GM12878 (cell line): ENCODE measurements around the gene ADCK1. TPM values are rescaled to one million over a fixed set of nuclear protein-coding genes. Genes with fewer than 3 reads are reported as not detected.
A peak's percentile ranks its signal among the peaks of the same experiment; 100 is the strongest.

Experiments used
- BCL3 ChIP-seq: IDR thresholded peaks from 2 replicates; pipeline ENCODE4 v1.6.1; 2011; ENCODE audit warnings: borderline replicate concordance, low read depth, mild to moderate bottlenecking, moderate library complexity, low read length; ENCODE audit not compliant: insufficient read depth, poor library complexity, severe bottlenecking
- CBFB ChIP-seq: IDR thresholded peaks from 2 replicates; pipeline ENCODE4 v1.6.1; 2016; ENCODE audit warnings: antibody characterized with exemption, low read depth
- E2F4 ChIP-seq: IDR thresholded peaks from 2 replicates; pipeline ENCODE4 v1.6.1; 2012; ENCODE audit warnings: low read depth, low read length, improper control_type of control experiment
- ELK1 ChIP-seq: IDR thresholded peaks from 2 replicates; pipeline ENCODE4 v1.6.1; 2012; ENCODE audit warnings: low read depth, low read length, improper control_type of control experiment
- ETV6 ChIP-seq, 2 experiments: fragments of 450-650 bp in 1 of 2; IDR thresholded peaks in 1 of 2; conservative IDR thresholded peaks in 1 of 2; 2 replicates each; pipeline ENCODE4 v1.6.1; 2014; ENCODE audit warnings: antibody characterized with exemption in 1 of 2, borderline replicate concordance in 1 of 2, low read depth in 1 of 2, mild to moderate bottlenecking in 1 of 2, moderate library complexity in 1 of 2
- GATAD2B ChIP-seq: fragments of 450-650 bp; conservative IDR thresholded peaks from 2 replicates; pipeline ENCODE4 v1.6.1; 2017; ENCODE audit warnings: low read depth, mild to moderate bottlenecking, moderate library complexity
- IRF4 ChIP-seq: IDR thresholded peaks from 2 replicates; pipeline ENCODE4 v1.6.1; 2011; ENCODE audit warnings: low read depth, low read length
- KAT2A ChIP-seq: conservative IDR thresholded peaks from 2 replicates; pipeline ENCODE4 v1.6.1; 2011; ENCODE audit warnings: low read depth, low read length; ENCODE audit not compliant: control insufficient read depth
- MEF2B ChIP-seq: fragments of 450-650 bp; IDR thresholded peaks from 2 replicates; pipeline ENCODE4 v1.6.1; 2018; ENCODE audit warnings: mild to moderate bottlenecking, moderate library complexity; ENCODE audit not compliant: partially characterized antibody, poor library complexity, severe bottlenecking
- POLR2AphosphoS5 ChIP-seq: IDR thresholded peaks from 2 replicates; pipeline ENCODE4 v1.6.1; 2011; ENCODE audit warnings: mild to moderate bottlenecking, low read length, inconsistent platforms
- SIX5 ChIP-seq: IDR thresholded peaks from 2 replicates; pipeline ENCODE4 v1.6.1; 2011; ENCODE audit warnings: mild to moderate bottlenecking, low read depth, low read length, moderate library complexity; ENCODE audit not compliant: severe bottlenecking
- SMAD5 ChIP-seq: IDR thresholded peaks from 2 replicates; pipeline ENCODE4 v1.6.1; 2016; ENCODE audit warnings: antibody characterized with exemption, low read depth
- WRNIP1 ChIP-seq: IDR thresholded peaks from 2 replicates; pipeline ENCODE4 v1.6.1; 2011; ENCODE audit warnings: low read depth, low read length, improper control_type of control experiment, borderline replicate concordance
- YBX1 ChIP-seq: fragments of 450-650 bp; IDR thresholded peaks from 2 replicates; pipeline ENCODE4 v1.6.1; 2016; ENCODE audit warnings: antibody characterized with exemption
- ZBTB4 ChIP-seq: fragments of 450-650 bp; formaldehyde crosslinking; IDR thresholded peaks from 2 replicates; pipeline ENCODE4 v1.4.0; 2022; ENCODE audit warnings: mild to moderate bottlenecking, moderate library complexity
- ZNF217 ChIP-seq: fragments of 450-650 bp; IDR thresholded peaks from 2 replicates; pipeline ENCODE4 v1.6.1; 2017; ENCODE audit warnings: antibody characterized with exemption, mild to moderate bottlenecking
- ZNF687 ChIP-seq: fragments of 450-650 bp; IDR thresholded peaks from 2 replicates; pipeline ENCODE4 v1.6.1; 2017; ENCODE audit warnings: mild to moderate bottlenecking, moderate library complexity
- ZSCAN29 ChIP-seq: fragments of 450-650 bp; IDR thresholded peaks from 2 replicates; pipeline ENCODE4 v1.6.1; 2017; ENCODE audit warnings: mild to moderate bottlenecking, moderate library complexity
- polyA plus RNA-seq, 11 experiments: library from polyadenylated mRNA; depleted of rRNA in 4 of 11; unstranded in 6 of 11; stranded (reverse) in 5 of 11; fragments of >200 nt; fragmentation: Nextera tagmentation in 4 of 11; fragmentation: Illumina TruSeq in 1 of 11; extraction: Ambion mirVana in 4 of 11; extraction: Trizol in 1 of 11; gene quantifications; 1 replicate in 1 of 11; 2 replicates in 10 of 11; pipeline versions ENCODE4 v1.2.1 to v1.2.3, GENCODE V29; 2011 to 2016; ENCODE audit warnings: inconsistent platforms in 2 of 11, missing spikeins in 2 of 11, low read depth in 1 of 11
- total RNA-seq, 4 experiments: library from RNA; depleted of rRNA in 3 of 4; stranded (reverse); fragments of >200 nt in 3 of 4; fragmentation: Illumina TruSeq in 1 of 4; extraction: Trizol in 1 of 4; gene quantifications; 2 replicates each; pipeline versions ENCODE4 v1.2.1 to v1.2.3, GENCODE V29; 2013 to 2021

ADCK1 gene
- total and polyA plus RNA-seq, 10 of the 15 experiments (the other 5 are each of a cell fraction or from before 2014, with no cell fraction given) = 3.3 to 8.5 (median 5.1) TPM

- TF ChIP-seq IRF4 (0 out of 2 replicates have a peak, but pooled peaks have one; percentile 7), SIX5 (no peak), ETV6 (conservative IDR thresholded peaks at IDR 0.05 in 1 of 2, IDR thresholded peaks at IDR 0.05 in 1 of 2; ENCODE audit: borderline replicate concordance in 1 of 2, low read depth in 1 of 2) (no peak), GATAD2B (no peak; the same call in 1 of the 2 replicates), CBFB (peak; percentile 70; the same call in 1 of the 2 replicates), ZBTB4 (CRISPR knock-in tag) (no peak), YBX1 (no peak), ZSCAN29 (no peak), ELK1 (no peak; the same call in 1 of the 2 replicates), POLR2AphosphoS5 (peak; percentile 88), BCL3 (no peak), ZNF217 (no peak), MEF2B (no peak), KAT2A (no peak), ZNF687 (no peak), WRNIP1 (no peak), SMAD5 (0 out of 2 replicates have a peak, but pooled peaks have one; percentile 42), E2F4 (no peak)
Measured at GRCh38 chr14:77760381-77761204, 39.3 kb upstream of the ADCK1 start, which contains the start of gene SNW1 (continued).
